ENCODE data around the gene DLG2.

DLG2 gene

DNA sequence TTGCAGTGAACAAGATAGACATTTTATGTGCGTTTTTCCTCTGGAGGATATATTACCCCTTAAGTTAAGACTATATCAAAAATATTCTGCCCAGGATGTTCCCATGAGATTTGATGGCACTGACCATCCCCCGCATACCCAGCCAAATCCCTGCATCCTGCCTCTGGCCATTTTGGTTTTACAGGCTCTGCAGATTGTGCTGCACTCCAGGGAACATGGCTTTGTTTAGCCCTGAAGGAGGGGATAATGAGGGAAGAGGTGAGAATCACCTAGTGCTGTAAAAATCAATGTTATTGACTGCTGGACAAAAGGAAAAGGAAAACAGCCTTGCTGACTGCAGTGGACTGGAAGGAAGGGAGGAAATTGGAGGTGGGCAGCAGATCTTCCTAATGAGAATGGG, 717.4 kb downstream of the DLG2 start:
- DNase-seq (ENCODE audit: low read depth, low spot score): no peak
- no peak overlapping the region for H3K4me3 ChIP-seq (ENCODE audit: low read length)

DNA sequence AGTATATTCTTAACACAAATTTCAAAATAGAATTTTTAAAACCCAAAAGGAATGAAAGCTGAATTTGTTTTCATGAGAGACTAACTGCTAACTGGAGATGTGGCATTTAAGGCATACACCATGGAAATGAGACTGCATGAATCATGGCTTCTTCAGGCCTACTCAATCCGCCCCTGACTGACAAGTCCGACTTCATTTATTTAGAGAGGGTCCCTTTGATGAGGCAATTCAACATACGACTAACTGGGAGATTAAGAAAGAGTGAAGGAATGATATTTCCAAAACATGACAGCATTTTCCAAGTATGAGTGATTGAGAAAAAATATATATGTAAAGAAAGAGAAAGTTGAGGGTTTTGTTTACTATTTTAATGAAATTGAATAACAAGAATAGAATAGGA, 720.1 kb downstream of the DLG2 start:
- no peak overlapping the region for H3K4me3 ChIP-seq (ENCODE audit: low read length)
- no peak for DNase-seq (ENCODE audit: low read depth, low spot score)

DNA sequence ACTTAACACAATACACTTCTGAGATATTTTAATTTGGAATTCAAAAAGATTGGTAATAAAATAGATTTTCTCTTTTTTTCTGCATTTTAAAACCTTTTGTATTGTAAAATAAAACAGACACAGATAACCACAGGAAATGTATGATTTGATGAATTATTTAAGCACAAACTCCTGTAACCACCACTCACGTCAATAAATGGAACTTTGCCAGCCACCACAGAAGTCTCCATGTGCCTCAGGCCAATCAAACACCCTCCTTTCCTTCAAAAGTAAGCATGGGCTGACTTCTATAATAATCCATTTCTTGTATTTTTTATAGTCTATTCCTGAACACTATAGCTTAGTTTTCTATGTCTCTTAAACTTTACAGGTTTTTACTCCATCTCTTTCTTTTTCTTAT, 721.7 kb downstream of the DLG2 start:
- no peak overlapping the region for H3K4me3 ChIP-seq (ENCODE audit: low read length)
- DNase-seq (ENCODE audit: low read depth, low spot score): peak; percentile 8

DNA sequence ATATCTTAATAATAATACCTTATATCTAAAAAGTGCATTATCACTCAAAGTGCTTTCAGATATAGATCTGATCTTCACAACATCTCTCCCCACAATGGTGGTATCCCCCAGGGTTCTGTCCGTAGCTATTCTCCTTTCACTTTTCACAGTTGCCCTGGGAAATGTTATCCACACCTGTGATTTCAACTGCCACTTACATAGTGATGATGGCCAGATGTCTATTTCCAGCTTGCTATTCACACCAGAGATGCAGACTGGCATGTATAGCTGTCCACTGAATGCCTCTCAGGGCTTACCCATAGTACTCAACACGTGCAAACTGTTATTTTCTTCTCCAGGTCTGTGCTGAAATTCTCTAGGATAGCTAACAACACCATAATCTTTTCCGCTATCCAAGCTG, 724.7 kb downstream of the DLG2 start:
- no peak for DNase-seq (ENCODE audit: low read depth, low spot score)
- H3K4me3 ChIP-seq (ENCODE audit: low read length): no peak overlapping the region

DNA sequence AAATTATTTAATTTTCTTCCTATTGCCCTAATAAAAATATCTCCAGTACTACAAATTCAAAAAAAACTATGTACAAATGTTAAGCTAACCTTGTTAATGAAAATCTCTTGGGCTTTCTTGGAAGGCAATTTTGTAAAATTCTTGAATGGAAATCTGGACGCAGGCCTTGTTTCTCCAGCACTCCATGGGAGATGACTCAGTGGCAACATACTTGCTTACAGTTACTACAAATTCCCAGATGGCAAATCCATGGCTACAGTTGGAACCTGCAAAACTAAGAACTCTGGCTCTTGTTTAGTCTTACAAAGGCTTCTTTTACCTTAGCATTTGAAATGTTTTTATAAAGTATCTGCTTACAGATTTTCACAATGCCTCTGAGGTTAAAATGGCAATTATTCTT, 725.2 kb downstream of the DLG2 start:
- DNase-seq (ENCODE audit: low read depth, low spot score): no peak
- H3K4me3 ChIP-seq (ENCODE audit: low read length): no peak overlapping the region

DNA sequence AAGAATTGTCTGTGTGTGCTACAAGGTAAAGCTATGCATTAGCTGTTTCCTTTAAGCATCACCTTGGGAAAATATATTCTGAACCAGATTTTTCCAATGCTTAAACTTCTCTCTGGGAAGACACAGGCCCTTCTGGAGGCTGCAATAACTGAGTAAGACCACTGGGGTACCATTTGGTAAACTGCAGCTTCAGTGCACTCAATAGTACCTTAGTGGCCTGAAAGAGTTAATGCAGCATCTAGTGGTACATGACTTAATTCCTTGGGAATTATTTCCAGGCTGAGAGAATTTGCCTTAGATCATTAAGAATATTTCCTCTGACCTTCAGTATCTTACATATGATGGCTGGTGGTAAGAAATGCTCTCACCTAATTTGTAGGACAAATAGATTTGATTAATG, 727.4 kb downstream of the DLG2 start:
- DNase-seq (ENCODE audit: low read depth, low spot score): peak; percentile 16
- H3K4me3 ChIP-seq (ENCODE audit: low read length): no peak overlapping the region

DNA sequence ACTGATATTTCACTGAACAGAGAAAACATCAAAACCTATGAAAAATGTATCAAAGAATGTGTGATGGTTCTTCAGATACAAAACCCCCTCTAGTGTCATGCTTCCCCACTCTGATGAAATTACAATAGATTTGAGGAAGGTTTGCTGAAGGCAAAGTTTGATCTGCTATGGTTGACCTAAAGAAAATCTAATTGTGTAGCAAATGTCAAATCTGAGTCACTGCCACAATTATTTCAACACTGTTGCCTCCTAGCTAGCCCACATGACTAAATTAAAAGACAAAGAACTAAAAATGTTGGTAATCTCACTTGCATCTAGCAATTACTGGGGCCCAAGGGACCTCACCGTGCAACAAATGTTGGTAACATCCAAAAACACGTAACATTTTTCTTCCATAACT, 728.0 kb downstream of the DLG2 start:
- DNase-seq (ENCODE audit: low read depth, low spot score): no peak
- no peak overlapping the region for H3K4me3 ChIP-seq (ENCODE audit: low read length)

DNA sequence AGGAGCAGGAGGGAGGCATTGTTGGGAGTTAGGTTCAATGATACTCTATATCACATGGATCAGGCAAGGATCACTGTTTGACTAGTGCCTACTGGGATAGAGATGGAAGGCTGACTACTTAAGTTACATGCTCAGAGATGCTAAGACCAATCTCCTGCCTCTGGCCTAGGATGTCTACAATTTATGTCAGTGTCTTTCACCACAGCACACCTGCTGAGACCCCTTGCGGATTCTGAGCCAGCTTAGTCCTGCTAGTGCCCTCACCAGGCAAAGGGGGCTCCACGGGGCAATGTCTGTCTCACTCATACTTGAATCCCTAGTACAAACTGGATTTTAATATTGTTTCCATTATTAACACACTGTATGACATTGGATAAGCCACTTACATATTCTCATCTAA, 732.5 kb downstream of the DLG2 start:
- DNase-seq (ENCODE audit: low read depth, low spot score): no peak
- no peak overlapping the region for H3K4me3 ChIP-seq (ENCODE audit: low read length)

DNA sequence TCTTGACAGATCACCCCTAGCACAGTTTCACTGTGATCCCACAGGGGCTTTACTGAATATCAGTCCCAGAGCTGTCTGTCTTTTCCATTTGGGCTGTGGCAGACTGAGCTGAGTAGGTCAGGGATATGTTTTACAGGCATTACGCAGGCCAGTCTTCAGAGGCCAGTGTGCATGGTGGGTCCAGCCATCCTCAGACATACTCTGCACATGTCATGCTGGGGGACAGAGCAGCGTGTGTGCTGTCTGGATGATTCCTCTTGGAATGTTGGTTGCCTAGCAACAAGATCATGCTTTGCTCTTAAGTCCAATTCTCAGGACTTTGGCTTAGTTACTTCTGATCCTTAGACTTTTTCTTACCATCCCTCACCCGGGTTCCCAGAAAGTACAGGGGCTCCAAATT, 736.5 kb downstream of the DLG2 start:
- H3K4me3 ChIP-seq (ENCODE audit: low read length): no peak overlapping the region
- no peak for DNase-seq (ENCODE audit: low read depth, low spot score)

DNA sequence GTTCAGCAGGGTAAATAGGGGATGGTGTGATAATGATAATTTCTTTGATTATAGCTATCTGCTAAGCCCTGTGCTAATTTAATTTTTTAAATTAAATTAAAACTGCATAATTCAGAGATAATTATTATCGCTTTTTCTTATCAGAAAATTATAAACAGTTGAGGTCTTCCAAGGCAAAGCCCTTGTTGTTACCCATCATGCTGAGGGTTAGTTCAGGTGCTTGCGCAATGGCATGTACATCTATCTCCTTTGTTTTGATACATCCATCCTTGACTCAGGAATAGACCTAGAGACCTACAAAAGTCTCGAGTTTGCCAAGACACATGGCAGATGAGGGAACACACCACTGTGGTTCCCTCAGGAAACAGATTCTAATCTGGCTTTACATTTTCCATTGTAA, 737.6 kb downstream of the DLG2 start:
- H3K4me3 ChIP-seq (ENCODE audit: low read length): no peak overlapping the region
- no peak for DNase-seq (ENCODE audit: low read depth, low spot score)

DNA sequence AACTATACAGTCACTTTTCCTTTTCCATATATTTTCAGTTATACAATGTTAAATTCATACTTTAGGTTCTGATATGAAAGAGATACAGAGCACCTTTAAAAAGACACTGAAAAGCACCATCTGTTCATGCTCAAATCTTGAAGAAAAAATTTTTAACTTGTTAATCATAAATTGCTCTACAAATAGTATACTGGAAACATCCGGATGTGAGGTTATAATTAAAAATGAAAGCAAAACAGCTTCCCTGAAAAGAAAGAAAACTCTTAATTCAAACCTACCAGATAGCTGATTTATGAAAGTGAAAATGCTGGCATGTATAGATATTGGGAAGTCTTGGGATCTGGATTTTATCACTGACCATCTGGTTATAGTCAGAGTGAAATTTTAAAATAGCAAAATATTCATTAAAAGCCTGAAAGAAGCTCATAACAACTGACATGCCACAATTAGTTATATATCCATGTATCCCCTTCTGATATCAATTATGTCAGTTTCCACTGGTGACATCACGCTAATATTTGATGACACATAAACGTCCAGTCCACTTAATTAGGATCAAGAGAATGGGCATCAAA, 740.0 kb downstream of the DLG2 start:
- no peak overlapping the region for H3K4me3 ChIP-seq (ENCODE audit: low read length)
- DNase-seq (ENCODE audit: low read depth, low spot score): no peak

DNA sequence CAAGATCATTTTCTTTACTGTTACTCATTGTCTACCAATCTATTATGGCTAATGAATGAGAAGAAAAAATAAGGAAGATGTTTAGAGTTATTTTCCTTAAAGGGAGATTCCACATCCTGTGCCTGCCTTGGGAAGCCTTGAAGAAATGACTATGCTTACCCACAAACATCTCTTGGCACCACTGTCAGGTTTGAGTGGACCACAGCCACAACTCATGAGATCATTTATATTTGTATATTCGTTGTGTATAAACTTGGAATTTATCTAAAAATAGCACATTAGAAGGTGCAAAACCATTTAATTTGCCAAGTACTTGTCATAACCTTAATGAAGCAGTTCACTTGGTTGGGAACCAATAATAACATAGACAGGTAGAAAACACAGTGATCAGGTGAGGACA, 740.8 kb downstream of the DLG2 start:
- no peak overlapping the region for H3K4me3 ChIP-seq (ENCODE audit: low read length)
- DNase-seq (ENCODE audit: low read depth, low spot score): no peak

DNA sequence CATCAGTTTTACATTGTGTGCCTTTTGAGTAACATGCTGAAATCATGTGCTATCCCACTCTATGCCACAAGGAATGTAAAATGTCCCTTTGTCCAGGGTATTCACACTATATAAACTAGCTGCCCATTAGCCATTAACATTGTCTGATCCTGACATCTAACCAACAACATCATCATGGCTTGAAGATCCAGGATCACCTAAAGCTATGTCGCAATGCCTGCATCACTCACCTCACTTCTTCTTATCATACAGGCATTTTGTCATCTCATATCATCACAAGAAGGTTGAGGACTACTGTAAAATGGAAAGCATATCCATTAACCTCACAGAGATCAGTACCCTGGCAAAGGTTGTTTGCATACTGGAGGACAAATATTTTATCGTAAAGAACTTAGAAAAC, 742.3 kb downstream of the DLG2 start:
- DNase-seq (ENCODE audit: low read depth, low spot score): no peak
- H3K4me3 ChIP-seq (ENCODE audit: low read length): no peak overlapping the region

DNA sequence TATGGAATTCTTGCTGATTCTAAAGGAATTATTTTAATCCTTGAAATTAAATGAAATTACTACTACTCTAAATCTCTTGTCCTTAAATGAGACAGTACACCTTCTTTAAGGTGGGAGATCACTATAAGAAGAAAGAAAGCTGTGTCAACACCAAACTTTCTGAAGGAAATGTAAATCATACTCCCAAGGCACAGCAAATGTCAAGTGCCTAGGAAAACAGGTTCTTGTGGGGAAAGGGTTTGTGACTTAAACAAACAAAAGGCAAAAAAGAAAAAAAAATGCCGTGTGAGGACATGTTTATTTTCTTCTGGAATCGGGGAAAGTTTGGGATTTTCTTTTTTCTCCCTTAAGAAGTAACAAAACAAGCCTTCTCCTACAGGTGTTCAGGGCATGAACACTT, 745.1 kb downstream of the DLG2 start:
- H3K4me3 ChIP-seq (ENCODE audit: low read length): no peak overlapping the region
- no peak for DNase-seq (ENCODE audit: low read depth, low spot score)

DNA sequence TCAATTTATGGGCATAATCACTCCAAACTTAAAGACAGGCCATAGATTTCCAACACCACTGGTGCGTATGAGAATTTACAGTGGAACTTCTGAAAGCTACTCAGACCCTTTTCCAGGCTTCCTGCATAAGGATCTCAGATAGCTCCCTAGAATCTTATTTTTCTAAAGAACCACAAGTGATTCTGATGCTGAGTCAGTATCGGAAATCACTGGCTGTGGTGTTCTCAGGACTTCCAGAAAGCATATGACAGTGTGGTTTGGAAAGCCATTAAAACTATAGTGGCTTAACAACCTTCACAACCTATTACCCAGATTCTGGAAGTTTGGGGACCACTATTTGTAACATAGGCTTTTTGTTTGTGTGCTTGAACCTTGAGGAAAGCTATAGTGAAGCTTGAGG, 756.0 kb downstream of the DLG2 start:
- no peak overlapping the region for H3K4me3 ChIP-seq (ENCODE audit: low read length)
- no peak for DNase-seq (ENCODE audit: low read depth, low spot score)

DNA sequence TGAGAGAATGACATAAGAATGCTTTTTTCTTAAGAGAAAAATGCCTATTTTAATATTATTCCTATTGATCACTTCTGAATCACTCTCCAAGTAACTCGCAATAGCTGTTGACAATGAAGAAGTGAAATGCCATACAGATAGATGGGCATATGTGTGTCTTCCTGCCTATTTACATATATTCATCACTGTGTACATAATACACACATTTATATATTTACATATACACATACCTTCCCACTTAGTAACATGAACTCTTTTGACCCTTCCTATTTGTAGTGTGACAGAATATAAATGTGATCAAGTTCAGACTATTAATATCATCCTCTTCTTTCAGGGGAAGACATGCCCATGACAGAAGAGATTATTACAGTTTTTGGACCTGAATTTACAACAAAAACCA, 756.7 kb downstream of the DLG2 start:
- no peak overlapping the region for H3K4me3 ChIP-seq (ENCODE audit: low read length)
- no peak for DNase-seq (ENCODE audit: low read depth, low spot score)

DNA sequence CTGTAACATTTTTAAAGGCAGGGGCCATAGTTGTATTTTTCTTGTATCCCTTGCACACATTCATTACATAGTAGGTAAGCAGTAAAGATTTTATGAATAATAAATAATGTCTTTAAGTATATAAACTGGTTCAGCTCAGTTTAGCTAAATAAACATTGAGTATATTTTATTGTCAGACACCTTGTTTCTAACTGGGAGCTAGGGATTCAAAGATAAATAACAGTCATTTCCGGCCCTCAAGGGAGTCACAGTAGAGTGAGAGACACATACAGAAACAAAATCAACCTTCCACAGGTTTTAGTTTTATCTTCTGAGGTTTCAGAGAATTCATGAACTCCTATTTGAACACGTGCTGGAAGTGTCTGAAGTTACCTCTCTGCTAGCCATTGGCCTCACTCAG, 760.2 kb downstream of the DLG2 start:
- DNase-seq (ENCODE audit: low read depth, low spot score): no peak
- H3K4me3 ChIP-seq (ENCODE audit: low read length): no peak overlapping the region

DNA sequence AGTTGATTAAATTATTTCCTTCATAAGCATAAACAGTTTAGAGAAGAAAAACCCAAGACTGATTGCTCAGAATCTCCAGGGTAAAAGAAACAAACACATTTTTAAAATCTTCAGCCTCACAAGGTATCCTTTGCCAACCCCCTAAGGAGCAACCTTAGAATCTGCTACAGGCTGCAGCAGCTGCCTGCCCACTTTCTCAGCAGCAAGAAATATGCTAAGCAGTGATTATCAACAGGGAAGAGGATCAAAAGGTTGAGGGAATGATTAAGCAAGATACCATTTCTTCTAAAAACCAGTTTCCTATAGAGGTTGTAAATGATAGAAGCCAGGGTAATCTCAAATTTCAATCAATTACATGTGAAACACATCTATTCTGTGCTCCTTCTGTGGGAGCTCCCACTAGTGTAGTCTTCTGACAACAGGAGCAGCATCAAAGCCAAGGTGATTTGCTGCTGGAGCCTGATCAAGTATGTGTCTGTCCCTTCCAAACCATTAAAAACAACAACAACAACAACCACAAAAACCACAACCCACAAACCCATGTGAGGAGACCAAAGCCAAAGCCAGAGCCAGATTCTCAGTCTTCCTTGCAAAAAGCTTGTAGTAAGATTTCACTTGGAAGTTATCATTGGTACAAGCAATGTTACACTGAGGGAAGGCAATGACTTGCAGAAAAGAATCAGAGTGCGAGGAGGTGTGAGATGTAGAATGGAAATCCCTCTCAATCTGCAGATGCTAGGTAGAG, 761.2 kb downstream of the DLG2 start:
- DNase-seq (ENCODE audit: low read depth, low spot score): no peak
- no peak overlapping the region for H3K4me3 ChIP-seq (ENCODE audit: low read length)

DNA sequence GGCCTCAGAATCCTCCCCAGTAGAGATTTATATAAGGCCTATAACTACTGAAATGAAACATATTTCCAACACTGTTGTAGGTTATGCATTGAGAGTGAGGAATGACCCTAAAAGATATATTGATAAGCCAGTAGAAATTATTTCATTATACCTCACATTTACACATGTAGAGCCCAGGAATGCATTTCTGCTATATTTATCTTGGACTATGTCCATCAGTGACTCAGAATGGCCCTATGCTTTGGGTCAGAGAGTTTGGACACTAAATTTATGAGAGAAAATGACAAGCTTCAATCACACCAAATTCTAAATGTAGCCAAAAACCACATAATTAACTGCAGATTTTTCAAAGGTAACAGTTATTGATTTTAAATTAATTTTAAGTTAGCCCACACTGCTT, 761.9 kb downstream of the DLG2 start:
- no peak for DNase-seq (ENCODE audit: low read depth, low spot score)

DNA sequence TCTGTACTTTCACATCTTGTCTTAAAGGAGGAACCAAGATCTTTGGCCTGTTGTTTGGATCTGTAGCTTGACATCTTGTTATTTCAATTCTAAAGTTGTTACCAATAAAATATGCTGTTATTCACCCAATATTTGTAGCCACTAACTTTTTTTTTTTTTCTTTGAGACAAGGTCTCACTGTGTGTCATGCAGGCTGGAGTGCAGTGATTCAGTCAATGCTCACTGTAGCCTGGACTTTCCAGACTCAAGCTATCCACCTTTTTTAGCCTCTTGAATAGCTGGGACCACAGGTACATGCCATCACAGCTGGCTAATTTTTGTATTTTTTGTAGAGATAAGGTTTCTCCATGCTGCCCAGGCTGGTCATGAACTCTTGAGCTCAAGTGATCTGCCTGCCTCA, 769.4 kb downstream of the DLG2 start:
- DNase-seq (ENCODE audit: low read depth, low spot score): no peak

More for the DNA sequence above, 761.9 kb downstream of the DLG2 start:
- H3K4me3 ChIP-seq (ENCODE audit: low read length): no peak overlapping the region

DNA sequence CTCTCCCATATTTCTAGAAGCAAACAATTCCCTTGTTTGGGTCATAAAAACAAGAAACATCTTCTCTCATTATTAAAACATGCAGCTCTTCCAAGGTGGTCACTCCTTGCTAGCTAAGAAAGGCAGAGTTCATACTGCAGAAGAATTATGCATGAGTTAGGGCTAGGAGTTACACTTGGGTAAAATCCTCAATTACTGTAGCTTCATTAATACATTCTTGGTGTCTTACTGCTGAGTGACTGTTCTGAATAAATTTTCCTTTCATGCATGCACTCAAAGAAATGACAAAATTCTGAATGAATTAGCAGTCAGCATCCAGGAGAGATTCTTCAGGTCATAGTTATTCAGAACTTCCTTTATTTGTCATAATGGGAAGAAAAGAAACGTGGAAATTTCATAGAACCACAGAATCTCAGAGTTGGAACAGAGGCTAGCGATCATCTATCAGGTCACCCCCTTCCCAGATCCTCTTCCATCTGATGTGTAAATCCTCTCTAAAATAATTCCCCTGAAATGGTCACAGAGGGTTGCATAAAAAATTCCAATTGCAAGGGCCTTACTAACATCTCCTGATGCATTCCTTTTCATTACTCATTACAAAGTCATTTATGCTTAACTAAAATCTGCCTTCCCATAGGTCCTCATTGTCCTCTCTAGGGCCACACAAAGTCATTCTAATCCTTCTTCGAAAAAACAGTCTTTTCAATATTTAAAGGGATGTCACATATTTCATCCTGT, 771.5 kb downstream of the DLG2 start:
- H3K4me3 ChIP-seq (ENCODE audit: low read length): no peak overlapping the region
- no peak for DNase-seq (ENCODE audit: low read depth, low spot score)

More for the DNA sequence above, 769.4 kb downstream of the DLG2 start:
- H3K4me3 ChIP-seq (ENCODE audit: low read length): no peak overlapping the region
